Transverse colon (tissue), 4 donors: ENCODE measurements around the gene RNF11.

ENCODE experiments used
- POLR2A ChIP-seq: fragments of 450-650 bp; IDR thresholded peaks from one replicate; pipeline ENCODE4 v1.6.1; 2016; ENCODE audit warnings: antibody characterized with exemption, mild to moderate bottlenecking, moderate library complexity
- POLR2AphosphoS5 ChIP-seq, 3 donors: sonication (generic); formaldehyde crosslinking; IDR thresholded peaks; one replicate each; pipeline ENCODE4 v1.6.1; 2016; ENCODE audit warnings: antibody characterized with exemption in 3 of 3
- TF ChIP-seq, protein P1 (sequence below), 5 experiments: fragments of 200-600 bp in 3 of 5; fragments of 450-650 bp in 2 of 5; sonication (generic) in 3 of 5; IDR thresholded peaks; 1 replicate in 2 of 5; 2 replicates in 3 of 5; pipeline ENCODE4 v1.5.1; 2016 to 2017; ENCODE audit warnings: antibody characterized with exemption in 5 of 5, inconsistent platforms in 3 of 5, mild to moderate bottlenecking in 2 of 5, moderate library complexity in 1 of 5

DNA sequence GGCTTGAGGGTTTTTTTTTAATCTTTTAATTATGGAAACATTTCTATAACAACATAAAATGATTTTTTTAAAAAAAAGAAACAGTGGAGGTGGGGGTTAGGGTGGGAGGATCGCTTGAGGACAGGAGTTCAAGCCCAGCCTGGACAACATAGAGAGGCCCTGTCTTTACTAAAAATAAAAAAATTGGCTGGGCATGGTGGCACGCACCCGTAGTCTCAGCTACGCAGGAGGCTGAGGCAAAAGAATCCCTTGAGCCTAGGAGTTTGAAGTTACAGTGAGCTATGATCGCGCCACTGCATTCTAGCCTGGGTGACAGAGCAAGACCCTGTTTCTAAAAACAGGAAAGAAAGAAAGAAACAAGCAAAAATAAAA is 32.2 kb upstream of the RNF11 start:
- TF ChIP-seq, protein P1, sequence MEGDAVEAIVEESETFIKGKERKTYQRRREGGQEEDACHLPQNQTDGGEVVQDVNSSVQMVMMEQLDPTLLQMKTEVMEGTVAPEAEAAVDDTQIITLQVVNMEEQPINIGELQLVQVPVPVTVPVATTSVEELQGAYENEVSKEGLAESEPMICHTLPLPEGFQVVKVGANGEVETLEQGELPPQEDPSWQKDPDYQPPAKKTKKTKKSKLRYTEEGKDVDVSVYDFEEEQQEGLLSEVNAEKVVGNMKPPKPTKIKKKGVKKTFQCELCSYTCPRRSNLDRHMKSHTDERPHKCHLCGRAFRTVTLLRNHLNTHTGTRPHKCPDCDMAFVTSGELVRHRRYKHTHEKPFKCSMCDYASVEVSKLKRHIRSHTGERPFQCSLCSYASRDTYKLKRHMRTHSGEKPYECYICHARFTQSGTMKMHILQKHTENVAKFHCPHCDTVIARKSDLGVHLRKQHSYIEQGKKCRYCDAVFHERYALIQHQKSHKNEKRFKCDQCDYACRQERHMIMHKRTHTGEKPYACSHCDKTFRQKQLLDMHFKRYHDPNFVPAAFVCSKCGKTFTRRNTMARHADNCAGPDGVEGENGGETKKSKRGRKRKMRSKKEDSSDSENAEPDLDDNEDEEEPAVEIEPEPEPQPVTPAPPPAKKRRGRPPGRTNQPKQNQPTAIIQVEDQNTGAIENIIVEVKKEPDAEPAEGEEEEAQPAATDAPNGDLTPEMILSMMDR (IDR thresholded peaks at IDR 0.05) = no peak
- TF ChIP-seq POLR2AphosphoS5 (IDR thresholded peaks at IDR 0.05) (no peak), POLR2A (no peak)
